GM23248 (cell line): ENCODE measurements around the gene INPP5A. TPM values are rescaled to one million over a fixed set of nuclear protein-coding genes. Genes with fewer than 3 reads are reported as not detected.

ENCODE experiments used
- DNase-seq: peaks from one replicate; pipeline ENCODE4 v3.0.0-alpha.2; 2015
- H2AFZ ChIP-seq: fragments of 200-600 bp; sonication (generic); 2 replicates; pipeline ENCODE4 v1.6.1; 2016; ENCODE audit warnings: antibody characterized with exemption
- H3F3A ChIP-seq: fragments of 200-600 bp; sonication (generic); 2 replicates; pipeline ENCODE4 v1.6.1; 2016; ENCODE audit warnings: mild to moderate bottlenecking, antibody characterized with exemption, mixed run types; ENCODE audit not compliant: insufficient read depth
- H3K27ac ChIP-seq: fragments of 200-600 bp; sonication (generic); 2 replicates; pipeline ENCODE4 v1.5.1; 2016; ENCODE audit warnings: mild to moderate bottlenecking
- H3K27me3 ChIP-seq: fragments of 200-600 bp; sonication (generic); replicated peaks from 2 replicates; pipeline ENCODE4 v1.6.1; 2016; ENCODE audit warnings: mild to moderate bottlenecking; ENCODE audit not compliant: insufficient read depth
- H3K36me3 ChIP-seq: fragments of 200-600 bp; sonication (generic); 2 replicates; pipeline ENCODE4 v1.6.1; 2016; ENCODE audit warnings: low read depth, mild to moderate bottlenecking
- H3K4me1 ChIP-seq: fragments of 200-600 bp; sonication (generic); 2 replicates; pipeline ENCODE4 v1.6.1; 2016; ENCODE audit warnings: mild to moderate bottlenecking; ENCODE audit not compliant: insufficient read depth
- H3K4me2 ChIP-seq: fragments of 200-600 bp; sonication (generic); one replicate; pipeline ENCODE4 v1.6.1; 2016; ENCODE audit warnings: mild to moderate bottlenecking; ENCODE audit not compliant: unreplicated experiment
- H3K4me3 ChIP-seq: fragments of 200-600 bp; sonication (generic); 2 replicates; pipeline ENCODE4 v1.5.1; 2016; ENCODE audit warnings: mild to moderate bottlenecking
- H3K79me2 ChIP-seq: fragments of 200-600 bp; sonication (generic); 2 replicates; pipeline ENCODE4 v1.6.1; 2016; ENCODE audit warnings: mild to moderate bottlenecking; ENCODE audit not compliant: insufficient read depth
- H3K9ac ChIP-seq: fragments of 200-600 bp; sonication (generic); 2 replicates; pipeline ENCODE4 v1.6.1; 2016; ENCODE audit warnings: mild to moderate bottlenecking
- H3K9me2 ChIP-seq: fragments of 200-600 bp; sonication (generic); 2 replicates; pipeline ENCODE4 v1.6.1; 2016; ENCODE audit warnings: mixed run types, mild to moderate bottlenecking, moderate library complexity; ENCODE audit not compliant: insufficient read depth
- H3K9me3 ChIP-seq: fragments of 200-600 bp; sonication (generic); one replicate; pipeline ENCODE4 v1.6.1; 2017; ENCODE audit warnings: low read depth
- H4K20me1 ChIP-seq: fragments of 200-600 bp; sonication (generic); 2 replicates; pipeline ENCODE4 v1.6.0; 2016; ENCODE audit not compliant: insufficient read depth
- EZH2 ChIP-seq: fragments of 200-600 bp; sonication (generic); IDR thresholded peaks from 2 replicates; pipeline ENCODE4 v1.6.1; 2018; ENCODE audit warnings: antibody characterized with exemption, mild to moderate bottlenecking; ENCODE audit not compliant: insufficient read depth, poor library complexity, severe bottlenecking
- EZH2phosphoT487 ChIP-seq: fragments of 200-600 bp; sonication (generic); IDR thresholded peaks from 2 replicates; pipeline ENCODE4 v1.6.1; 2018; ENCODE audit warnings: antibody characterized with exemption, moderate library complexity, mild to moderate bottlenecking, low read depth; ENCODE audit not compliant: insufficient read depth
- WGBS, 2 experiments: methylation state at CpG; one replicate each; pipeline ENCODE4 v1.1.6; 2015 to 2017; ENCODE audit warnings: low lambda C conversion rate in 2 of 2, low coverage in 1 of 2; ENCODE audit errors: missing lambda C conversion rate in 2 of 2; 5-methylcytosine and 5-hydroxymethylcytosine counted together
- in situ Hi-C: fragments of 300-500 bp; cut with MboI; formaldehyde crosslinking; loops from 2 replicates; pipeline ENCODE4 v1.15.0; 2020
- polyA plus RNA-seq: library from polyadenylated mRNA; unstranded; fragments of >200 nt; fragmentation: Nextera tagmentation; extraction: Ambion mirVana; gene quantifications from 2 replicates; pipeline ENCODE4 v1.2.1, GENCODE V29; 2016
- total RNA-seq: library from RNA; depleted of rRNA; stranded (reverse); fragments of >200 nt; shearing (Covaris generic); gene quantifications from 2 replicates; pipeline ENCODE4 v1.2.3, GENCODE V29; 2014

Gene INPP5A
- total and polyA plus RNA-seq, 2 experiments from 2014 or later: 2.3 to 35.2 TPM

DNA sequence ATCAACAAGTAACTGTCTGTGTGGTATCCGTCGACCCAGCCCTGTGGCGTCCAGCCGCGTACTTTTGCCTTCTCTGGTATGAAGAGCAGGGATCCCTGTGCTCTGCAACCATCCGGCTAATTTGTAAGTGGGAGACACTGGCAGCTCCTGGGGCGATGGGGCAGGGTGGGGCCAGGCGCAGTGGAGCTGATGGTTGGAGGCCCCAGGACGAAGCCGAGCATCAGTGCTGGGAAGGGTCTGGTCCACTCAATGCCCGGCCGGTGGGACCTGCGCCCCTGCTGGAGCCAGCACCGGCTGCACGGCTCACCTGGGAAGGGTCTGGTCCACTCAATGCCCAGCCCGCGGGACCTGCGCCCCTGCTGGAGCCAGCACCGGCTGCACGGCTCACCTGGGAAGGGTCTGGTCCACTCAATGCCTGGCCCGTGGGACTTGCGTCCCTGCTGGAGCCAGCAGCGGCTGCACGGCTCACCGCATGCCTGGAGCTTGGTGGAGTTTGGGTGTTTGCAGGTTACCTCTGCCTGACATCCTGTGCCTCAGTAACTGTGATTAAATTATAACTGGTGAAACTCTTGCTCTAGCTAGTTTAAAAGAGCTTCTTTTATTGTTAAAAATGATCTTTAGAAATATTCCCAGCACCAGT is 152.3 kb downstream of the INPP5A start:
- H3K4me1 ChIP-seq: peaks cover 4% of the 10 kb centered on the region; the same call in 1 of the 2 replicates
- no peak overlapping the region for H3K9ac ChIP-seq
- H4K20me1 ChIP-seq: no peaks in the 10 kb centered on the region
- no peak overlapping the region for H3K27ac ChIP-seq
- H3K4me2 ChIP-seq: no peak overlapping the region
- H3K27me3 ChIP-seq: no peaks in the 10 kb centered on the region
- H3K79me2 ChIP-seq: 0 out of 2 replicates have a peak, but pooled peaks cover 11% of the 10 kb centered on the region
- no peak for TF ChIP-seq EZH2phosphoT487
- no peak overlapping the region for H3K4me3 ChIP-seq
- in situ Hi-C loops: no loop called here
- no peaks in the 10 kb centered on the region; the same call in 1 of the 2 replicates for H3F3A ChIP-seq
- DNase-seq: no peak
- 0 out of 2 replicates have a peak, but pooled peaks cover 3% of the 10 kb centered on the region for H3K36me3 ChIP-seq
- no peaks in the 10 kb centered on the region for H3K9me2 ChIP-seq
- no peak overlapping the region for H2AFZ ChIP-seq
- H3K9me3 ChIP-seq: no peaks in the 10 kb centered on the region
- WGBS, 2 experiments: 96 to 97% methylated on average over 22 to 23 of the region's 25 CpGs

DNA sequence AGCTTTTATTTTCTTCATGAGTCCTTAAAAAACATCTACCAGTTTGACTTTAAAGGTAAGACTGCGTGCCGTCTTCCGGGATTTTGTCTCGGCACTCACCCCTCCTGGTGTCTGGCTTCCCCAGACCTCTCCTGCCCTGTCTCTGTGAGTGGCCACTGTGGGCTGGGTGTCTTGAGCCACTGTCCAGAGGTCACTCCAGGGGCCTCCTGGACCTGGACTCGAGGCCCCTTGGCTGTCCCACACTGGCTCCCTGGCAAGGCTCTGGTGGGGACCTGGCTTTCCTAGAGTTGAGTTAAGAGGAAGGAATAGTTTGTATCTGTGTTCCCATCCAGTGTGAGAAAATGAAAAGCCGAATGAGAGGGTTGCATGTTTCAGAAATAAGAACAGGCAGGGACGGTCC is 152.8 kb downstream of the INPP5A start:
- H3K4me2 ChIP-seq: no peak overlapping the region
- H3K4me1 ChIP-seq: no peaks in the 10 kb centered on the region
- in situ Hi-C loops: no loop called here

DNA sequence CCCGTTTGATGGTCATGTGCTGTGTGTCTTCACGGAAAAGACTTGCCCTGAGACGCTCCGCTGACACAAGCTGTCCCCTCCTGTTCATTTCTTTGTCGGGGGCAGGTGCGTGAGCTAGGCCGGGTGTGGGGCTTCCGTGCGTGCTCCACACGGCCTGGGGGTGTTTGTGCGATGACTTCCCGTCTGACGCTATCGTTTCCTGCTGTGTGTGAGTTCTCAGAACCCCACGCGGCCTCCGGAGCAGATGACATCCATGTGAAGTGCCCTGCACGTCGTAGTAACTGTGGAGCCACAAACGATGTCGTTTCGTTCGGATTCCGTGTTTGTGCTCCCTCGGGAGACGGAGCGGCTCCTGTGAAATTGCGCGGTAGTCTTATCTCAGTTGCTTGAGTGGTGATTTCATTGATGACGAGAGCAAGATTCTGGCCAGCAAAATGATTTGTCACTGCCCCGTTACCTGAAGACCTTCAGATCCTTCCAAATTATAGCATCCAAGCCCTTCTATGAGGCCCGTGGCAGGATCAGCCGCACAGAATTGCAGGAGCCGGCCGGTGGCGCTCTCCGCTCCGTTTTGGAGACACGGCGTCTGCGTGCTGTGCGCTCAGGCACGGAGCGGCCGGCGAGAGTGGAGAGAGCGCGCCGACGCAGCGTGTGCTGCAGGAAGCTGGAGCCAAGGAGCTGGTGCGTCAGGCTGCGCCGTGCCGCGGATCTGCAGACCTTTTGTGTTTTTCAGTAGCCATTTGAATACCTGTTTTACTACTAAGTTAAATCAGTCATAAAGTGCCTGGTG is 153.4 kb downstream of the INPP5A start:
- H3K4me1 ChIP-seq: no peaks in the 10 kb centered on the region
- H3F3A ChIP-seq: no peaks in the 10 kb centered on the region; the same call in 1 of the 2 replicates
- H3K9me2 ChIP-seq: no peaks in the 10 kb centered on the region
- no peaks in the 10 kb centered on the region for H3K27me3 ChIP-seq
- in situ Hi-C loops: no loop called here
- WGBS, 2 experiments: 97 to 98% methylated on average over 56 of the region's 56 CpGs
- no peak overlapping the region for H3K4me3 ChIP-seq
- no peak for TF ChIP-seq EZH2
- TF ChIP-seq EZH2phosphoT487: no peak
- no peak overlapping the region for H3K4me2 ChIP-seq
- 0 out of 2 replicates have a peak, but pooled peaks cover 8% of the 10 kb centered on the region for H3K79me2 ChIP-seq
- H2AFZ ChIP-seq: no peak overlapping the region
- 0 out of 2 replicates have a peak, but pooled peaks cover 3% of the 10 kb centered on the region for H3K36me3 ChIP-seq
- H4K20me1 ChIP-seq: no peaks in the 10 kb centered on the region
- no peak for DNase-seq
- H3K9ac ChIP-seq: no peak overlapping the region
- H3K9me3 ChIP-seq: no peaks in the 10 kb centered on the region
- H3K27ac ChIP-seq: no peak overlapping the region

More for the DNA sequence above, 152.8 kb downstream of the INPP5A start:
- 0 out of 2 replicates have a peak, but pooled peaks cover 11% of the 10 kb centered on the region for H3K79me2 ChIP-seq
- H3K9ac ChIP-seq: no peak overlapping the region
- no peak for TF ChIP-seq EZH2
- TF ChIP-seq EZH2phosphoT487: no peak
- no peak for DNase-seq
- no peaks in the 10 kb centered on the region for H4K20me1 ChIP-seq
- H3K27me3 ChIP-seq: no peaks in the 10 kb centered on the region
- no peaks in the 10 kb centered on the region for H3K9me3 ChIP-seq
- no peak overlapping the region for H3K27ac ChIP-seq
- no peak overlapping the region for H2AFZ ChIP-seq
- H3K4me3 ChIP-seq: no peak overlapping the region
- H3K9me2 ChIP-seq: no peaks in the 10 kb centered on the region
- no peaks in the 10 kb centered on the region; the same call in 1 of the 2 replicates for H3F3A ChIP-seq
- 97 to 98% methylated on average over 7 of the region's 7 CpGs for WGBS, 2 experiments
- 0 out of 2 replicates have a peak, but pooled peaks cover 3% of the 10 kb centered on the region for H3K36me3 ChIP-seq

DNA sequence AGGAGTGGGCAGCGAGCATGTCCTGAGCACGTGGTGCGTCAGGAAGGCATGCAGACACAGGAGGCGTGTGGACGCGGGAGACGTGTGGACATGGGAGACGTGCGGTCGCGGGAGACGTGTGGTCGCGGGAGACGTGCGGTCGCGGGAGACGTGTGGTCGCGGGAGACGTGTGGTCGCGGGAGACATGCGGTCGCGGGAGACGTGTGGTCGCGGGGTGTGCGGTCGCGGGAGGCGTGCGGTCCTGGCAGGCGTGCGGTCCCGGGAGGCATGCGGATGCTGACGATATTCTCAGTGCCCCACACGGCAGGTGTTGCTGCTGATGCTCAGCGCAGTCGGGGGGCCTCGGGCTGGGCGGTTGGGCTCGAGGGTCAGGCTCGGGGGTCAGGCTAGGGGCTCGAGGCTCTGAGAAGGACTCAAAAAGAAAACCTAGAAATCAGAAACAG is 154.1 kb downstream of the INPP5A start:
- in situ Hi-C loops: no loop called here

More for the DNA sequence above, 154.1 kb downstream of the INPP5A start:
- Histone ChIP-seq H2AFZ (no peak overlapping the region), H3K27me3 (no peaks in the 10 kb centered on the region), H4K20me1 (no peaks in the 10 kb centered on the region), H3K4me1 (no peaks in the 10 kb centered on the region), H3K36me3 (0 out of 2 replicates have a peak, but pooled peaks cover 3% of the 10 kb centered on the region), H3K4me3 (no peak overlapping the region), H3K4me2 (no peak overlapping the region), H3F3A (no peaks in the 10 kb centered on the region; the same call in 1 of the 2 replicates), H3K9me2 (no peaks in the 10 kb centered on the region), H3K9me3 (no peaks in the 10 kb centered on the region), H3K9ac (no peak overlapping the region), H3K79me2 (0 out of 2 replicates have a peak, but pooled peaks cover under 1% of the 10 kb centered on the region), H3K27ac (no peak overlapping the region)
- no peak for TF ChIP-seq EZH2
- TF ChIP-seq EZH2phosphoT487: no peak
- no peak for DNase-seq
- 98% methylated on average over 22 to 48 of the region's 48 CpGs for WGBS, 2 experiments
